Measurements from ENCODE around the gene SPNS3.

- TF ChIP-seq, protein P1, sequence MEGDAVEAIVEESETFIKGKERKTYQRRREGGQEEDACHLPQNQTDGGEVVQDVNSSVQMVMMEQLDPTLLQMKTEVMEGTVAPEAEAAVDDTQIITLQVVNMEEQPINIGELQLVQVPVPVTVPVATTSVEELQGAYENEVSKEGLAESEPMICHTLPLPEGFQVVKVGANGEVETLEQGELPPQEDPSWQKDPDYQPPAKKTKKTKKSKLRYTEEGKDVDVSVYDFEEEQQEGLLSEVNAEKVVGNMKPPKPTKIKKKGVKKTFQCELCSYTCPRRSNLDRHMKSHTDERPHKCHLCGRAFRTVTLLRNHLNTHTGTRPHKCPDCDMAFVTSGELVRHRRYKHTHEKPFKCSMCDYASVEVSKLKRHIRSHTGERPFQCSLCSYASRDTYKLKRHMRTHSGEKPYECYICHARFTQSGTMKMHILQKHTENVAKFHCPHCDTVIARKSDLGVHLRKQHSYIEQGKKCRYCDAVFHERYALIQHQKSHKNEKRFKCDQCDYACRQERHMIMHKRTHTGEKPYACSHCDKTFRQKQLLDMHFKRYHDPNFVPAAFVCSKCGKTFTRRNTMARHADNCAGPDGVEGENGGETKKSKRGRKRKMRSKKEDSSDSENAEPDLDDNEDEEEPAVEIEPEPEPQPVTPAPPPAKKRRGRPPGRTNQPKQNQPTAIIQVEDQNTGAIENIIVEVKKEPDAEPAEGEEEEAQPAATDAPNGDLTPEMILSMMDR (IDR thresholded peaks at IDR 0.05; ENCODE audit: low read depth, low read length, poor library complexity, severe bottlenecking): no peak
- TF ChIP-seq EZH2phosphoT487 (IDR thresholded peaks at IDR 0.05; ENCODE audit: borderline replicate concordance, low read length): no peak
These were observed 25.9 kb upstream of the SPNS3 start for GRCh38 chr17:4407851-4408250.

All from DOHH2 (cell line).